Measurements from ENCODE around the gene TMEM38A.

DNA sequence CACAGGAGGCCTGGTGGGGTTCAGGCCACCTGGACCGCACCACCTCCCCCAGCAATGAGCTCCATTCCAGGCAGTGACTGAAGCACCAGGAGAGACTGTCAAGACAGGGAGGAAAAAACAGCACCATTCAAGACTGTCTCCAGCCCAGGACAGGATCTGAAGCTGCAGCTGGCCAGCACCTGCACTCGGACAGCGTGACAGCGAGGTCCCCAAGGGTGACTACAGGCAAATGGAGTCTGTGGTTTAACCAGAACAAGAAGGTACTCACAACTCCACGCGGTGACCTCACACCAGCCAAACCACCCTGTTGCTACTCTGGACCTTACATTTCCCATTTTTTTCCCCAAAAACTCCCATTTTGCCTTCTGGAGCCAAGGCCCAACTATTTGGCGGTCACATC lies 42.7 kb upstream of the TMEM38A start:
- TF ChIP-seq, protein P1, sequence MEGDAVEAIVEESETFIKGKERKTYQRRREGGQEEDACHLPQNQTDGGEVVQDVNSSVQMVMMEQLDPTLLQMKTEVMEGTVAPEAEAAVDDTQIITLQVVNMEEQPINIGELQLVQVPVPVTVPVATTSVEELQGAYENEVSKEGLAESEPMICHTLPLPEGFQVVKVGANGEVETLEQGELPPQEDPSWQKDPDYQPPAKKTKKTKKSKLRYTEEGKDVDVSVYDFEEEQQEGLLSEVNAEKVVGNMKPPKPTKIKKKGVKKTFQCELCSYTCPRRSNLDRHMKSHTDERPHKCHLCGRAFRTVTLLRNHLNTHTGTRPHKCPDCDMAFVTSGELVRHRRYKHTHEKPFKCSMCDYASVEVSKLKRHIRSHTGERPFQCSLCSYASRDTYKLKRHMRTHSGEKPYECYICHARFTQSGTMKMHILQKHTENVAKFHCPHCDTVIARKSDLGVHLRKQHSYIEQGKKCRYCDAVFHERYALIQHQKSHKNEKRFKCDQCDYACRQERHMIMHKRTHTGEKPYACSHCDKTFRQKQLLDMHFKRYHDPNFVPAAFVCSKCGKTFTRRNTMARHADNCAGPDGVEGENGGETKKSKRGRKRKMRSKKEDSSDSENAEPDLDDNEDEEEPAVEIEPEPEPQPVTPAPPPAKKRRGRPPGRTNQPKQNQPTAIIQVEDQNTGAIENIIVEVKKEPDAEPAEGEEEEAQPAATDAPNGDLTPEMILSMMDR (conservative IDR thresholded peaks at IDR 0.05 in 1 of 2, IDR thresholded peaks at IDR 0.05 in 1 of 2; ENCODE audit: low read depth in 1 of 2, low read length in 2 of 2): no peak
- TF ChIP-seq EZH2 (IDR thresholded peaks at IDR 0.05; ENCODE audit: low read length, missing control alignments): no peak
